AG08396 (cell line): ENCODE measurements around the gene MLF2.
A peak's percentile ranks its signal among the peaks of the same experiment; 100 is the strongest.

Experiments used
- DNase-seq: peaks from one replicate; pipeline ENCODE4 v3.0.0; 2012; ENCODE audit warnings: low spot score, mixed read lengths

The MLF2 gene

GRCh38 chr12:6778217-6778573 lies 25.3 kb upstream of the MLF2 start:
- DNase-seq: peak; percentile 51

DNA sequence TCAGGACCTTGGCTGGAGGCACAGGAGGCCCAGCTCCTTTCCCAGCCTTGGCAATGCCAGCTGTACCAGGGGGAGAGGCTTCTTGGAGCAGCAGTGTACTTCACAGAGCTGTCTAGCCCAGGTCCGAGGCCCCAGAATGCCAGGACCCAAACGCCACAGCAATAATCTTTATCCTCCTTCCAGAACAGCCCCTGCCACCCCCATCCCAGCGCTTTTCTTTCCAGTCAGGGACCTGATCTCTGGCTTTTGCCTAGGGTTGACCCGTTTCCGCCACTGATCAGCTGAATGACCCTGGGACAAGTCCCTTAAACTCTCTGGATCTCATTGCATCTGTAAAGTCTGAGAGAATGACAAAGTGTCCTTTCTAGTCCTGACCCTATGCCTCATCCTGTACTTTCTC lies 24.4 kb upstream of the MLF2 start:
- no peak for DNase-seq

GRCh38 chr12:6775185-6776174 lies 22.5 kb upstream of the MLF2 start:
- DNase-seq: no peak

DNA sequence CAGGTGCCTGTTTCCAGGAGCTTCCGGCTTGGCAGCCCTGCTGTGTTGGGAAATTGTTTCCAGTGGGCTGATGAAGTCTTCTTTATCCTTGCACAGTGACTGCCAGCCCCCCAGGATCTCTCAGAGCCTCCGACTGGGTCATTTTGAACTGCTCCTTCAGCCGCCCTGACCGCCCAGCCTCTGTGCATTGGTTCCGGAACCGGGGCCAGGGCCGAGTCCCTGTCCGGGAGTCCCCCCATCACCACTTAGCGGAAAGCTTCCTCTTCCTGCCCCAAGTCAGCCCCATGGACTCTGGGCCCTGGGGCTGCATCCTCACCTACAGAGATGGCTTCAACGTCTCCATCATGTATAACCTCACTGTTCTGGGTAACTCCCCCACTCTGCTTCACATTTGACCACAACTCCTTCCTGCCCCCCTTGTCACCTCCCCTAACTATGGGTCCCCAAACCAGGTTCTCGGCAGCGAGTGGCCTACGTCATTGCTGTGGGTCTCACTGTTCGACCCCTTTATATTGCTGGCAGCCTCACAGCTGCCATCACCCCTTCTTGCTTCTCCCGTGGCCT lies 21.6 kb upstream of the MLF2 start:
- DNase-seq: no peak

DNA sequence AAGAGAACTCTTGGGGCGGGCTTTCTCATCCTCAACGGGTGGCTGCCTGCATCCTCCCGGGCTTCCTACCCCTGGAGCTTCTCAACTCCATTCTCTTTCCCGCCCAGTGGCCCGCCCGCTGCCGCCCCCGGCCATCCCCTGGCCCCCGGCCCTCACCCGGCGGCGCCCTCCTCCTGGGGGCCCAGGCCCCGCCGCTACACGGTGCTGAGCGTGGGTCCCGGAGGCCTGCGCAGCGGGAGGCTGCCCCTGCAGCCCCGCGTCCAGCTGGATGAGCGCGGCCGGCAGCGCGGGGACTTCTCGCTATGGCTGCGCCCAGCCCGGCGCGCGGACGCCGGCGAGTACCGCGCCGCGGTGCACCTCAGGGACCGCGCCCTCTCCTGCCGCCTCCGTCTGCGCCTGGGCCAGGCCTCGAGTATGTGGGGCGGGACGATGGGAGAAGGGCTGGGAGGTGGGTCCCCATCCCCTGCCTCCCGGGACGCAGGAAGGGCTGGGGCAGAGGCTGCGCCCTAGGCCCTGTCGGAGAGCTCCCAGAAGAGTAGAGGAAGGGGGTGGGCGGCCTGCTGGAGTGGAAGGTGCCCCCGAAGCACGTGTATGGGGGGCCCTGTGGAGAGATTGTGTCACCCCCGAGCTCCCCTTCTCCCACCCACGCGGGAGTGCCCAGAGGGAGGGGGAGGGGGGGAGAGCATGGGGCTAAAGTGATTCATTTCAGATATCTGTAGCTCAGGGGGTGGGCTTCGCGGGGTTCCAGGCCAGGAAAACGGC lies 20.8 kb upstream of the MLF2 start:
- DNase-seq: no peak

- DNase-seq: no peak
Measured at GRCh38 chr12:6772726-6773589, 20.0 kb upstream of the MLF2 start.

DNA sequence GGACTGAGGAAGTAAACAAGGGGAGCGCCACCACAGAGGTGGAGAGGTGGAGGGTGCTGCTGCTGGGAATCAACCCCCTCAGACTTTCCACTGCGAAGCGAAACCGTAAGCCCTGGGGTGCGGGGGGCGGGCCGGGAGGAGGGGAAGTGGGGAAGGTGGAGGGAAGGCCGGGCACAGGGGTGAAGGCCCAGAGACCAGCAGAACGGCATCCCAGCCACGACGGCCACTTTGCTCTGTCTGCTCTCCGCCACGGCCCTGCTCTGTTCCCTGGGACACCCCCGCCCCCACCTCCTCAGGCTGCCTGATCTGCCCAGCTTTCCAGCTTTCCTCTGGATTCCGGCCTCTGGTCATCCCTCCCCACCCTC lies 19.4 kb upstream of the MLF2 start, which contains the start of gene LAG3:
Gene LAG3, plus strand, starts transcription at position 190 of the 365 bp plus-strand sequence. CDS start 333 bp downstream, outside the sequence.
- peak; percentile 26 for DNase-seq

- peak; percentile 27 for DNase-seq
Measured at GRCh38 chr12:6771509-6772330, 18.8 kb upstream of the MLF2 start.

- DNase-seq: no peak
Measured at GRCh38 chr12:6771091-6771495, 18.2 kb upstream of the MLF2 start.

DNA sequence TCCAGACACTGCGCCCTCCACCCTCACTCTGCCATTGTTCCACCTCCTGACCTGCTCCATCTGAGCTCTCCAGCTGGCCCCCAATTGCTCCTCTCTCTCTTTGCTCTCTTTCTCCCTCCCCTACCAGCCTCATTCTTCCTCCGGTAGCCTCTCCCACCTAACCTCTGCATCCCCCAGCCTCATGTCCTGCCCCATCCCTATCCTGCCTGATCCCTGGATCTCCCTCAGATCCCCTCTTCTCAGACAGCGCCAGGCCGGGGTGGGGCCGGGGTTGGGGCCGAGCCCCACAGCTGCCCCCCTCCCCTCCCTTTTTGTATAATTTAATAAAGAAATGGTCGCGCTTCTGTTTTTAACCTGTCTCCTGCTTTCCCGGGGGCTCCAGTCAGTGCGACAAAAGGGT lies 17.7 kb upstream of the MLF2 start:
- no peak for DNase-seq

GRCh38 chr12:6770094-6770493 lies 17.2 kb upstream of the MLF2 start:
- DNase-seq: no peak

DNA sequence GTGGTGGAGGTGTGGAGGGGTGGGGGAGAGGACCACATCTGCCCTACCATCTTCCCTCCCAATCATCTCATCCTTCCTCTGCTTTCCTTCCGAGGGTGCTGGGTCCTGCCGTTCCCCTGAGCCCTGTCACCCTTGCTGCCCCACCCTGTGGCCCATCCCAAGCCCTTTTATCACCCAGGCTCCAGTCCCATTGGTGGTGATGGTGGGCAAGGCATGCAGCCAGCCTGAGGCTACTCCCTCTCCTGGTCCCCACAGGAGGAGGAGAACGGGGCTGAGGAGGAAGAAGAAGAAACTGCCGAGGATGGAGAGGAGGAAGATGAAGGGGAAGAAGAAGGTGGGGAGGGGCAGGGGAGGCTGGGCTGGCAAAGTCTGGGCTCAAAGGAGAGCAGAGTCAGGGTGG lies 16.7 kb upstream of the MLF2 start:
- DNase-seq: no peak

DNA sequence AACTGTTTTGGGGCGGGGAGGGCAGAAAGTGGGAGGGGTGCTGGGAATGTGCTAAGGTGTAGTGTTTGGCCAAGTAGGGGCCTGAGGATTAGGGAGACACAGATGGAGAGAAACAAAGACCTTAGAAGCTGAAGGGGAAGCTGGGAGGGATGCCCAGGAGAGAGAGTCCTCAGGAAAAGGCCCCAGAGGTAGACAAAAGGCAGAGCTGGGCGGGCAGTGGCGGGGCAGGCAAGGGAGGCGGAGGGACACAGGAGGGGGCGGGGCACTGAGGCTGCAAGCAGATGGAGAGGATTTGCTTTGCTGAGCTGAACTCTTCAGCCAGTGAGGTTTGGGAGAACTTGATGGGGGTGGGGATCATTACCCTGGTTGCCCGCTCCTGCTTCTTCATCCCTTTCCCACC lies 16.0 kb upstream of the MLF2 start:
- peak; percentile 63 for DNase-seq

- DNase-seq: no peak
Measured at GRCh38 chr12:6768437-6768914, 15.5 kb upstream of the MLF2 start.

GRCh38 chr12:6767353-6768319 lies 14.7 kb upstream of the MLF2 start:
- peak; percentile 49 for DNase-seq

DNA sequence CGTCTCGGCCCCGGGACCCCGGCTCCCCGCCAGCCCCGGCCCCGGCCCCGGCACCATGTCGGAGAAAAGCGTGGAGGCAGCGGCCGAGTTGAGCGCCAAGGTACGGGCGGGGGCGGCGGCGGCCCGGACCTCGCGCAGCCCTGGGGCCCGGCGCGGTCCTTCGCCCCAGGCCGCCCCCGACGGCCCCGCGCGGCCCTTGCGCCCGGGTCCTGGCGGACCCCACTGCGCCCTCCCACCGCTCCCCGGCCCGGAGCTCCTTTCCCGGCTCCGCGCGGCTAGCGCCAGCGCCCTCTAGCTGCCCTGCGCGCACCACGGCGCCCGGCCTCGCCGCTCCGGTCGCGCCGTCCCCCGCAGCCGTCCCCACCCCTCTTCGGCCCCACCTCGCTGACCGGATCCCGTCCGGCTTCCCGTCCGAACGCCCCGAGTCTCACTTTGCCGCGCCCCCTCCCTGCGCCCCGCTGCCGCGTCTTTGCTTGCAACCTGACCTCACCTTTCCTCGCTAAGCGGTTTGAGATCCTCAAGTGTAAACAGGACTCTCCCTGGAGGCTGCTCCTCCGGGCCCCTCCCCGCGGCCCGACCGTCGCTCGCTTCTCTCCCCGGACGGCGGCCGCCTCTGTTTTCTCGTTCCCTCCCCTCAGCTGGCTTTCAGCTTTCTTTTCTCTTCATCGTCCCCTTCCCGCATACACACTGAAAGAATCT lies 13.9 kb upstream of the MLF2 start:
- peak; percentile 88 for DNase-seq

DNA sequence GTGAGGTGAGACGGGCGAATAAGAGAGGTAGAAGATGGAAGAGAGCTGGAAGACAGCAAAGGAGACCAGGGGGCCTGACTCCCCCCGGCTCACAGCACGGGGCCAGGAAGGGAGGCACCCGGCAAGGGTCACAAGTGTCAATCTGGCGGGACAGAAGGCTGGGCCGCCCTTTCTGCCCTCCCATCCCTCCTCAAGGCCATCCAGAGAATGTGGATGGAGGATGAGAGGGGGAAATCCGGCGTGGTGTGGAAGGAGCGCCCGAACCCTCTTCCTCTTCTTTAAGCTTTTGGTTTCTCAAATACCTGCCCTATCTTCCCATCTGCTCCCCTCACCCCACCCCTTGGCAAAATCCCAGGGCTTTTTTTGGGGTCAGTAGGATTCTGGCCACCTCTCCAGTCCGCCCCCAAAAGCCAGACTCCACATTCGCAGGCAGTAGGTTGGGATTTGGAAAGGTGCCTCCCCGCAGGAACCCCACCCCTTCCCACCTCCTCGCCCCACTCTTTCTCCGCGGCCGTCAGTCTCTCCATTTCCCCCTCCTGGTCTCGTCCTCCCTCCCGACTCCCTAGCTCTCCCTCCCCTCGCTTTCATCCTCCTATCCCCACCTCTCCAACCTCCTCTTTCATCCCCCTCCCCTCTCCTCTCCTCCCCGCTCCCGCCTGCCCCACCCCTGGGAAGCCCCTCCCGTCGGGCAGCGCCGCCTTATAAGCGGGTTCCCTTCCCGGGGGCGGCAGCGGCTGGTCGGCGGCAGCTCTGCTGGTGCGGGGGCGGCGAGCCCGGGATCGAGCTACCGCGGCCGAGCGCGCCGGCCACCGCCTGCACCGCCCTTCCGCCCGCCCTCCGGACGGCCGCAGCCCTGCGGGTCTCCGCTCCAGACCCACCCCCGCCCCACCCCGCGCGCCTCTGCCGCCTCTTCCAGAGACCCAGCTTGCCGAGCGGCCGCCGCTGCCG lies 13.0 kb upstream of the MLF2 start, which contains the start of gene PTMS:
Gene PTMS, plus strand, starts transcription at position 730 of the 948 bp plus-strand sequence. CDS start 343 bp downstream, outside the sequence.
- DNase-seq: peak; percentile 87
